Mesenchymal stem cell (in vitro differentiated cells and primary cell): ENCODE measurements around the gene ZNF428.

Experiments used
- DNase-seq: peaks from one replicate; pipeline ENCODE4 v3.0.0-alpha.2; 2013
- H2AFZ ChIP-seq: one replicate; pipeline ENCODE4 v1.6.1; 2013; ENCODE audit warnings: low read depth, mild to moderate bottlenecking, control low read depth, inconsistent platforms, low read length, moderate library complexity
- H2AK5ac ChIP-seq: 2 replicates; pipeline ENCODE4 v1.6.1; 2013; ENCODE audit warnings: low read length, moderate library complexity, mild to moderate bottlenecking, inconsistent platforms; ENCODE audit not compliant: severe bottlenecking
- H2BK120ac ChIP-seq: one replicate; pipeline ENCODE4 v1.6.1; 2013; ENCODE audit warnings: low read depth, mild to moderate bottlenecking, inconsistent platforms, low read length, moderate library complexity
- H2BK12ac ChIP-seq, 2 experiments: one replicate each; pipeline ENCODE4 v1.6.1; 2013; ENCODE audit warnings: inconsistent platforms in 2 of 2, low read length in 2 of 2, mild to moderate bottlenecking in 2 of 2, moderate library complexity in 2 of 2, control low read depth in 1 of 2
- H2BK15ac ChIP-seq: one replicate; pipeline ENCODE4 v1.6.1; 2013; ENCODE audit warnings: mild to moderate bottlenecking, low read depth, inconsistent platforms; ENCODE audit not compliant: poor library complexity, severe bottlenecking
- H2BK5ac ChIP-seq: 2 replicates; pipeline ENCODE4 v1.6.1; 2013; ENCODE audit warnings: low read depth, mild to moderate bottlenecking, low read length, control low read depth, inconsistent platforms; ENCODE audit not compliant: poor library complexity, severe bottlenecking
- H3K14ac ChIP-seq, 2 experiments: one replicate each; pipeline ENCODE4 v1.6.1; 2013; ENCODE audit warnings: inconsistent platforms in 2 of 2, low read length in 2 of 2, control low read depth in 1 of 2, mild to moderate bottlenecking in 1 of 2, moderate library complexity in 1 of 2
- H3K18ac ChIP-seq, 2 experiments: one replicate each; pipeline ENCODE4 v1.6.1; 2013; ENCODE audit warnings: inconsistent platforms in 2 of 2, low read length in 2 of 2, control low read depth in 1 of 2, low read depth in 1 of 2, mild to moderate bottlenecking in 1 of 2
- H3K23ac ChIP-seq, 2 experiments: one replicate each; pipeline ENCODE4 v1.6.1; 2013; ENCODE audit warnings: inconsistent platforms in 2 of 2, low read length in 2 of 2, mild to moderate bottlenecking in 2 of 2, moderate library complexity in 2 of 2, control low read depth in 1 of 2
- H3K27ac ChIP-seq: 2 replicates; pipeline ENCODE4 v1.5.1; 2013; ENCODE audit warnings: mild to moderate bottlenecking, moderate library complexity, low read length, control low read depth, inconsistent platforms; ENCODE audit not compliant: poor library complexity, severe bottlenecking
- H3K27me3 ChIP-seq, 2 experiments: 2 replicates each; pipeline versions ENCODE4 v1.6.1 to v1.7.0; 2013; ENCODE audit warnings: low read length in 2 of 2, mild to moderate bottlenecking in 2 of 2, moderate library complexity in 2 of 2, control low read depth in 1 of 2, inconsistent platforms in 1 of 2; ENCODE audit not compliant: control insufficient read depth in 1 of 2, insufficient read depth in 1 of 2
- H3K36me3 ChIP-seq, 2 experiments: 2 replicates each; pipeline versions ENCODE4 v1.6.1 to v1.7.0; 2013; ENCODE audit warnings: low read length in 2 of 2, control low read depth in 1 of 2, inconsistent platforms in 1 of 2, low read depth in 1 of 2, mild to moderate bottlenecking in 1 of 2; ENCODE audit not compliant: insufficient read depth in 2 of 2, control insufficient read depth in 1 of 2
- H3K4ac ChIP-seq, 2 experiments: one replicate each; pipeline ENCODE4 v1.6.1; 2013; ENCODE audit warnings: inconsistent platforms in 2 of 2, low read length in 2 of 2, mild to moderate bottlenecking in 2 of 2, moderate library complexity in 2 of 2, control low read depth in 1 of 2, low read depth in 1 of 2
- H3K4me1 ChIP-seq: 2 replicates; pipeline ENCODE4 v1.6.1; 2013; ENCODE audit warnings: low read depth, low read length, control low read depth; ENCODE audit not compliant: control insufficient read depth, insufficient read depth
- H3K4me2 ChIP-seq: 2 replicates; pipeline ENCODE4 v1.6.1; 2013; ENCODE audit warnings: low read length, mild to moderate bottlenecking, inconsistent platforms; ENCODE audit not compliant: poor library complexity, severe bottlenecking
- H3K4me3 ChIP-seq, 2 experiments: 2 replicates each; pipeline versions ENCODE4 v1.5.1 to v1.7.0; 2013; ENCODE audit warnings: low read length in 2 of 2, mild to moderate bottlenecking in 2 of 2, control low read depth in 1 of 2, low read depth in 1 of 2; ENCODE audit not compliant: insufficient read depth in 1 of 2
- H3K79me1 ChIP-seq: replicated peaks from 2 replicates; pipeline ENCODE4 v1.6.1; 2013; ENCODE audit warnings: mild to moderate bottlenecking, control low read depth, low read length, inconsistent platforms; ENCODE audit not compliant: poor library complexity, severe bottlenecking
- H3K9ac ChIP-seq: 2 replicates; pipeline ENCODE4 v1.7.0; 2013; ENCODE audit warnings: mild to moderate bottlenecking, low read length, moderate library complexity
- H3K9me3 ChIP-seq: 2 replicates; pipeline ENCODE4 v1.7.0; 2013; ENCODE audit warnings: mild to moderate bottlenecking, low read length; ENCODE audit not compliant: control insufficient read depth
- H4K8ac ChIP-seq: one replicate; pipeline ENCODE4 v1.6.1; 2013; ENCODE audit warnings: inconsistent platforms, mild to moderate bottlenecking, low read length, moderate library complexity
- H4K91ac ChIP-seq: one replicate; pipeline ENCODE4 v1.6.1; 2013; ENCODE audit warnings: mild to moderate bottlenecking, low read length, inconsistent platforms
- WGBS: methylation state at CpG from one replicate; pipeline ENCODE4 v1.1.7; 2013; ENCODE audit warnings: mixed read lengths; 5-methylcytosine and 5-hydroxymethylcytosine counted together

The ZNF428 gene

DNA sequence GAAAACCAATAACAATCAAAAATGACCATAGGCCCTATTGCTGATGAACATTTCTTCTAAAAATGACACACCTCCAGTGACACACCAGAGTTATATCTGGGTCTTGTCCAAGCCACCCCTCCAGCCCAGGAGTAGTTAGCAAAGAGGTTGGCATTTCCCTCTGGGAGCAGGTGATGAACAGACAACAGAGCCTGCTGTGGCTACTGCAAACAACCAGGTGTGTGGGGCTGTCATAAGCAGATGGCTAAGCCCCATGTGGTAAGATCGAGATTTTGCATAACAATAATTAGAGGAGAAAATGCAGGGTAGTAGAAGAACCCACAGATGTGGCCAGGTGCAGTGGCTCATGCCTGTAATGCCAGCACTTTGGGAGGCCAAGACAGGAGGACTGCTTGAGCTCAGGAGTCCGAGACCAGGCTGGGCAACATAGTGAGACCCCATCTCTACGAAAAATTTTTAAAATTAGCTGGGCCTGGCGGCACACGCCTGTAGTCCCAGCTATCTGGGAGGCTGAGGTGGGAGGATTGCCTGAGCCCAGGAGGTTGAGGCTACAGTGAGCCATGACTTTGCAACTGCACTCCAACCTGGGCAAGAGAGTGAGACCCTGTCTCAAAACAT lies 49.1 kb downstream of the ZNF428 start:
- Histone ChIP-seq H3K27ac (no peak overlapping the region), H2AK5ac (no peak overlapping the region), H3K14ac (no peak overlapping the region), H3K36me3 (peaks cover 0 to 20% of the 10 kb centered on the region in 2 experiments), H2BK12ac (no peak overlapping the region), H2BK120ac (no peak overlapping the region), H3K4me1 (peaks cover 5% of the 10 kb centered on the region), H3K4ac (no peak overlapping the region), H2AFZ (no peak overlapping the region), H3K9ac (no peak overlapping the region), H2BK15ac (no peak overlapping the region), H3K23ac (no peak overlapping the region), H3K9me3 (no peaks in the 10 kb centered on the region), H2BK5ac (no peak overlapping the region), H3K4me2 (no peak overlapping the region), H3K4me3 (no peak overlapping the region), H3K27me3 (no peaks in the 10 kb centered on the region), H4K91ac (no peak overlapping the region), H4K8ac (no peak overlapping the region), H3K18ac (no peak overlapping the region), H3K79me1 (peaks cover 31% of the 10 kb centered on the region)
- DNase-seq = no peak
- WGBS = 89% methylated on average over 5 of the region's 5 CpGs

GRCh38 chr19:43569657-43570056 lies 49.8 kb downstream of the ZNF428 start:
- H3K4me3 ChIP-seq = no peak overlapping the region
- H3K9ac ChIP-seq = no peak overlapping the region
- no peak overlapping the region for H3K18ac ChIP-seq
- H4K91ac ChIP-seq = no peak overlapping the region
- H3K9me3 ChIP-seq = no peaks in the 10 kb centered on the region
- no peak overlapping the region for H2BK5ac ChIP-seq
- no peak overlapping the region for H2AK5ac ChIP-seq
- peaks cover 0 to 20% of the 10 kb centered on the region in 2 experiments for H3K36me3 ChIP-seq
- WGBS = 100% methylated on average over 4 of the region's 5 CpGs
- no peak overlapping the region for H2AFZ ChIP-seq
- no peak overlapping the region for H3K4ac ChIP-seq
- no peak overlapping the region for H3K4me2 ChIP-seq
- H3K14ac ChIP-seq = no peak overlapping the region
- peaks cover 4% of the 10 kb centered on the region for H3K4me1 ChIP-seq
- H3K27ac ChIP-seq = no peak overlapping the region
- H2BK120ac ChIP-seq = no peak overlapping the region
- H3K27me3 ChIP-seq = no peaks in the 10 kb centered on the region
- no peak overlapping the region for H2BK12ac ChIP-seq
- no peak overlapping the region for H3K23ac ChIP-seq
- no peak for DNase-seq
- H3K79me1 ChIP-seq = peaks cover 33% of the 10 kb centered on the region
- no peak overlapping the region for H4K8ac ChIP-seq
- H2BK15ac ChIP-seq = no peak overlapping the region

- peaks cover 14% of the 10 kb centered on the region for H3K79me1 ChIP-seq
- no peak overlapping the region for H4K91ac ChIP-seq
- no peak overlapping the region for H2AFZ ChIP-seq
- H3K4ac ChIP-seq = no peak overlapping the region
- H2AK5ac ChIP-seq = no peak overlapping the region
- H3K27me3 ChIP-seq = no peaks in the 10 kb centered on the region
- H2BK12ac ChIP-seq = no peak overlapping the region
- no peak for DNase-seq
- no peak overlapping the region for H3K23ac ChIP-seq
- H3K14ac ChIP-seq = no peak overlapping the region
- H3K27ac ChIP-seq = no peak overlapping the region
- H2BK5ac ChIP-seq = no peak overlapping the region
- no peak overlapping the region for H3K9ac ChIP-seq
- no peak overlapping the region for H4K8ac ChIP-seq
- no peak overlapping the region for H2BK120ac ChIP-seq
- WGBS = 96% methylated on average over 9 of the region's 9 CpGs
- H3K4me2 ChIP-seq = no peak overlapping the region
- H3K9me3 ChIP-seq = no peaks in the 10 kb centered on the region
- peaks cover 4 to 16% of the 10 kb centered on the region in 2 experiments for H3K36me3 ChIP-seq
- H3K4me1 ChIP-seq = peaks cover 18% of the 10 kb centered on the region
- H2BK15ac ChIP-seq = no peak overlapping the region
- no peak overlapping the region for H3K18ac ChIP-seq
- no peak overlapping the region for H3K4me3 ChIP-seq
These were observed 54.6 kb downstream of the ZNF428 start for GRCh38 chr19:43564800-43565199.

DNA sequence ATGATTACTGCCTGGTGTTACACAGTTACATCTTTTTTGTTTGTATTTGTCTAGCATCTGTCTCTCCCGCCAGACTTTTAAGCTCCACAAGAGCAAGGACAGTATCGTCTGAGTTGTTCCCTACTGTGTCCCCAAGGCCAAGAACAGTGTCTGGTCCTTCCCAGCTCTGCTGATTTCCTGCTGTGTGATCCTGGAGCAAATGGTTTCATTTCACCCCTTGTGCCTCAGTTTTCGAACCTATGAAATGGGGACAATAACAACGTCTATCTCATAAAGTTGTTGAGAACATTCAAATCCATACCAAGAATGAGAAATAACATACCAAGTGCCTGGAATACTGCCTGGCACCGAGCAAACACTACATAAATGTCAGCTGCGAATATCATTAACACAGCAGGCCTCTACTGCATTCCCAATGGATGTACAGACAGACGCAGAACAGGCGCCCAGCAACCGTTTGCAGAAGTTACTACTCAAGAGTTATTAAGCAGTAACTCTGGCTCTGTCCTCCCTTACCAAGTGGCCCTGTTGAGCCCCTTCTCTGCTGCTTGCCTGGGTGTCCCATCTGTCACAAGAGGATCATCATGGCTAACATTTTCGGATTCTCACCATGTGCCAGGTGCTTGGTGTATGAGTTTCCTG lies 55.5 kb downstream of the ZNF428 start:
- DNase-seq = no peak
- H3K27ac ChIP-seq = no peak overlapping the region

More for the DNA sequence above, 55.5 kb downstream of the ZNF428 start:
- Histone ChIP-seq H3K36me3 (peaks cover 4 to 18% of the 10 kb centered on the region in 2 experiments), H4K8ac (no peak overlapping the region), H2BK5ac (no peak overlapping the region), H2BK120ac (no peak overlapping the region), H3K4me3 (no peak overlapping the region), H3K18ac (no peak overlapping the region), H3K9ac (no peak overlapping the region), H3K4ac (no peak overlapping the region), H3K9me3 (no peaks in the 10 kb centered on the region), H3K79me1 (peaks cover 14% of the 10 kb centered on the region), H3K27me3 (no peaks in the 10 kb centered on the region), H3K14ac (no peak overlapping the region), H3K4me1 (peaks cover 18% of the 10 kb centered on the region), H2BK15ac (no peak overlapping the region), H3K4me2 (no peak overlapping the region), H3K23ac (no peak overlapping the region), H2BK12ac (no peak overlapping the region), H4K91ac (no peak overlapping the region), H2AK5ac (no peak overlapping the region), H2AFZ (no peak overlapping the region)
- WGBS = 90% methylated on average over 10 of the region's 10 CpGs
